ENCODE results near the gene SERPINB1. TPM values are rescaled to one million over a fixed set of nuclear protein-coding genes. Genes with fewer than 3 reads are reported as not detected.
"Not testable (repeated sequence)": the region's sequence is repeated elsewhere in the genome, so short reads cannot be mapped to it uniquely, and the experiment has no call there.

SERPINB1 gene
- total RNA-seq (10 to 100 TPM; 39.2 to 44.4 TPM), total RNA-seq (61.7 to 65.6 reads per million in 2 donors)

GRCh38 chr6:2841264-2842138 lies at the start of gene SERPINB1:
Gene SERPINB1, minus strand, starts transcription at chr6:2841863. Its CDS starts 1,277 bp downstream, at chr6:2840586.
- Mint-ChIP-seq H3K27ac (peak within 1 kb of the TSS; percentile 88), H3K4me3 (peak within 1 kb of the TSS; percentile 95), H3K4me1 (peaks cover 33% of the 10 kb centered on the region), H3K27me3 (no peaks in the 10 kb centered on the region), H3K36me3 (ENCODE audit: low read depth) (no peaks in the 10 kb centered on the region)
- DNase-seq, result peak; percentile 36 to 60 (median 53)
- H3K9me3 ChIP-seq (ENCODE audit: control insufficient read depth, low read length, poor library complexity, severe bottlenecking), result no peaks in the 10 kb centered on the region
- peak; percentile 77 for ATAC-seq

- ATAC-seq (no peak), DNase-seq (no peak)
- no peaks in the 10 kb centered on the region for H3K27me3 Mint-ChIP-seq
- H3K27ac Mint-ChIP-seq, result peak overlapping the region; percentile 87
- peaks cover 21% of the 10 kb centered on the region for H3K4me1 Mint-ChIP-seq
- peak overlapping the region; percentile 57 for H3K4me3 Mint-ChIP-seq
- H3K9me3 ChIP-seq (ENCODE audit: control insufficient read depth, low read length, poor library complexity, severe bottlenecking), result no peaks in the 10 kb centered on the region
- peaks cover 29% of the 10 kb centered on the region for H3K36me3 Mint-ChIP-seq (ENCODE audit: low read depth)
Observed at GRCh38 chr6:2890976-2891767, 49.5 kb upstream of the SERPINB1 start.

DNA sequence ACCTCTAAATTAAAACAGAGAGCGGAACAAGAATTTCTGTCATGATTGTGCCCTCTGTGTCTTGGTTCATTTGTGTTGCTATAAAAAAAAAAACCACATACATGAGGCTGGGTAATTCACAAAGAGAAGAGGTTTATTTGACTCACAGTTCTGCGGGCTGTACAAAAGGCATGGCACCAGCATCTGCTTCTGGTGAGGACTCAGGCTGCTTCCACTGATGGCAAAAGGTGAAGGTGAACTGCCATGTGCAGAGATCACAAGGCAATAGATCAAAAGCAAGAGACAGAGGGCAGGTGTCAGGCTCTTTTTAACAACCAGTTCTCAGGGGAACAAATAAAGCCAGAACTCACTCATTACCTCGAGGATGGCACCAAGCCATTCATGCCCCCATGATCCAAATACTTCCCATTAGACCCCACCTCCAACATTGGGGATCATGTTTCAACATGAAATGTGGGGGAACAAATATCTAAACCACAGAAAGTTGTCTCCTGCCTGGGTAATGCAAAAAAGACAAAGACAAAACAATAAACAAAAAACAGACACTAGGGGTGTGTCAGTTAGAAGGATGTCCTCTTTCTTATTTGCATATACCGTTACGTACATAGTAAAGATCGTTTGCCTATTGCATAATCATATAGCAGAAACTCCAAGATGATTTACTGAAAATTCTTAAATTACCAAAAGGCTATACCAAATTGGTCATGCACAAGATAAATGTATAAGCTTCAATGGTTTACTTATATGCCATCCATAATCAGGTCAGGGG lies 44.5 kb upstream of the SERPINB1 start:
- ATAC-seq (peak; percentile 59), DNase-seq (no peak)
- H3K36me3 Mint-ChIP-seq (ENCODE audit: low read depth), result peaks cover 20% of the 10 kb centered on the region
- H3K9me3 ChIP-seq (ENCODE audit: control insufficient read depth, low read length, poor library complexity, severe bottlenecking), result no peaks in the 10 kb centered on the region
- peaks cover 36% of the 10 kb centered on the region for H3K4me1 Mint-ChIP-seq
- peak overlapping the region; percentile 62 for H3K27ac Mint-ChIP-seq
- no peak overlapping the region for H3K4me3 Mint-ChIP-seq
- H3K27me3 Mint-ChIP-seq, result no peaks in the 10 kb centered on the region

- peaks cover 49% of the 10 kb centered on the region for H3K4me1 Mint-ChIP-seq
- DNase-seq, result no peak
- H3K27me3 Mint-ChIP-seq, result no peaks in the 10 kb centered on the region
- H3K9me3 ChIP-seq (ENCODE audit: control insufficient read depth, low read length, poor library complexity, severe bottlenecking), result no peaks in the 10 kb centered on the region
- H3K36me3 Mint-ChIP-seq (ENCODE audit: low read depth), result peaks cover 17% of the 10 kb centered on the region
- no peak for ATAC-seq
- H3K27ac Mint-ChIP-seq, result peak overlapping the region; percentile 62
- no peak overlapping the region for H3K4me3 Mint-ChIP-seq
Observed at GRCh38 chr6:2884804-2885203, 43.1 kb upstream of the SERPINB1 start.

DNA sequence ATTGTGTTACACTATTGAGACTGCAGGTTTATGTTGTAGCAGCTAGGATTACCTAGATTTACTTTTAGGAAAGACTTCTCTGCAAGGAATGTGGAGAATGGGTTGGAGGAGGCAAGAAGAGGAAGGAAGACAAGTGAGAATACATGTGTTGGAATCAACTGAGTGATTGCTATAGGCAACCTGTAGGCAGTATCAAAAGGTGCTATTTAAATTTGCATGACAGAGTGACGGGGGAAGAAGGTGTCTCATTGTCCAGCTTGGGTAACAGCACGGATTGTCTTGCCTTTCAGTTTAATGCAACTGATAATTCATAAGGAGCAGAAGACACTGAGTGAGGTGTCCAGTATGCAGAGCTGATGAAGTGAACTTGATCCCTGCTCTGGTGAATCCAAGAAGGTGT lies 42.0 kb upstream of the SERPINB1 start:
- ATAC-seq (no peak), DNase-seq (no peak)
- H3K36me3 Mint-ChIP-seq (ENCODE audit: low read depth), result peaks cover 12% of the 10 kb centered on the region
- peaks cover 58% of the 10 kb centered on the region for H3K4me1 Mint-ChIP-seq
- H3K27ac Mint-ChIP-seq, result peak overlapping the region; percentile 62
- peak overlapping the region; percentile 15 for H3K4me3 Mint-ChIP-seq
- H3K9me3 ChIP-seq (ENCODE audit: control insufficient read depth, low read length, poor library complexity, severe bottlenecking), result no peaks in the 10 kb centered on the region
- H3K27me3 Mint-ChIP-seq, result no peaks in the 10 kb centered on the region

DNA sequence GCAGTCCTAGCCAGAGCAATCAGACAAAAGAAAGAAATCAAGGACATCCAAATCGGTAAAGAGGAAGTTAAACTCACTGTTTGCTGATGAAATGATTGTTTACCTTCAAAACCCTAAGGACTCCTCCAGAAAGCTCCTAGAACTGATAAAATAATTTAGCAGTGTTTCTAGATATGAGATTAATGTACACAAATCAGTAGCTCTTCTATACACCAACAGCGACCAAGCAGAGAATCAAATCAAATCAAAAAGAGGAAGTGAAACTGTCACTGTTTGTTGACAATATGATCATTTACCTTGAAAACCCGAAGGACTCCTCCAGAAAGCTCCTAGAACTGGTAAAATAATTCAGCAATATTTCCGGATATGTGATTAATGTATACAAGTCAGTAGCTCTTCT lies 39.8 kb upstream of the SERPINB1 start:
- Mint-ChIP-seq H3K27me3 (no peaks in the 10 kb centered on the region), H3K4me3 (peak overlapping the region; percentile 69), H3K36me3 (ENCODE audit: low read depth) (peaks cover 6% of the 10 kb centered on the region), H3K4me1 (peaks cover 71% of the 10 kb centered on the region), H3K27ac (peak overlapping the region; percentile 84)
- ATAC-seq, result peak; percentile 25
- H3K9me3 ChIP-seq (ENCODE audit: control insufficient read depth, low read length, poor library complexity, severe bottlenecking), result no peaks in the 10 kb centered on the region
- no peak for DNase-seq

GRCh38 chr6:2880156-2880555 lies 38.5 kb upstream of the SERPINB1 start:
- ATAC-seq, result peak; percentile 44
- H3K36me3 Mint-ChIP-seq (ENCODE audit: low read depth); H3K27me3 Mint-ChIP-seq; DNase-seq; H3K9me3 ChIP-seq (ENCODE audit: control insufficient read depth, low read length, poor library complexity, severe bottlenecking): not testable (repeated sequence)
- peak overlapping the region; percentile 69 for H3K4me3 Mint-ChIP-seq
- peak overlapping the region; percentile 84 for H3K27ac Mint-ChIP-seq
- peaks cover 66% of the 10 kb centered on the region for H3K4me1 Mint-ChIP-seq

- Mint-ChIP-seq H3K27me3 (no peaks in the 10 kb centered on the region), H3K4me3 (peak overlapping the region; percentile 94), H3K36me3 (ENCODE audit: low read depth) (peaks cover 4% of the 10 kb centered on the region), H3K27ac (peak overlapping the region; percentile 84), H3K4me1 (peaks cover 65% of the 10 kb centered on the region)
- peak; percentile 41 for ATAC-seq
- no peaks in the 10 kb centered on the region for H3K9me3 ChIP-seq (ENCODE audit: control insufficient read depth, low read length, poor library complexity, severe bottlenecking)
- no peak for DNase-seq
Observed at GRCh38 chr6:2877960-2878359, 36.3 kb upstream of the SERPINB1 start.

DNA sequence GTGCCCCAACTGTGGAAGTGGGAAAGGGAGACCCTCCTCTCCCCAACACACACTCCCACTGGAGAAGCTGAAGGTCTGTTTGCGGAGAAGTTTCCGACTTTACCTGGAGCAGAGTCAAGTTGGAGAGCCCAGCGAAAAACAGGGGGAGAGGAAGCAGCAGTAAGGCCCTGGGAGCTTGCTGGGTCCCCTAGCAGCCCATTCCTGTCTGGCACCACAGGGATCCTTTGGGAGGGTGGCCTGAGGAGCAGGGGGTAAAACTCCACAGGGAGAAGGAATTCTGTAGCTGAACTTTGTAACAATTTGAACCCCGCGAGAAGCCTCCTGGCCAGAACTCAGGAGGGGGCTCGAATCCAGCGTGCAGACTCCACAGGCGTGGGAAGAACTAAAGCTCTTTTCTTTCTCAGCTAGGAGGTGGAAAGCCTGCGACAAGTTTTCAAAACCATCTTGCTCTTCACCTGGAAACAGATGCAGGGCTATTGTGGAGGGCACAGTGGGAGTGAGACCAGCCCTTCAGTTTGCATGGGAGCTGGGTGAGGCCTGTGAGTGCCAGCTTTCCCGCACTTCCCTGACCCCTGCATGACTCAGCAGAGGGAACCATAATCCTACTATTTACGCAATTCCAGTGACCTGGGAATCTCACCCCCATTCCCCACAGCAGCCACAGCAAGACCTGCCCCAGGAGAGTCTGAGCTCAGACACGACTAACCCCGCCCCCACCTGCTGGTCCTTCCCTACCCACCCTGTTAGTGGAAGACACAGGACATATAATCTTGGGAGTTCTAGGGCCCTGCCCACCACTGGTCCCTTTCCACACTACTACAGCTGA lies 35.6 kb upstream of the SERPINB1 start:
- DNase-seq (no peak), ATAC-seq (no peak)
- H3K27ac Mint-ChIP-seq, result peak overlapping the region; percentile 84
- H3K4me3 Mint-ChIP-seq, result peak overlapping the region; percentile 94
- H3K4me1 Mint-ChIP-seq, result peaks cover 72% of the 10 kb centered on the region
- no peaks in the 10 kb centered on the region for H3K27me3 Mint-ChIP-seq
- no peaks in the 10 kb centered on the region for H3K9me3 ChIP-seq (ENCODE audit: control insufficient read depth, low read length, poor library complexity, severe bottlenecking)
- peaks cover 4% of the 10 kb centered on the region for H3K36me3 Mint-ChIP-seq (ENCODE audit: low read depth)

- H3K36me3 Mint-ChIP-seq (ENCODE audit: low read depth), result peaks cover 4% of the 10 kb centered on the region
- H3K4me1 Mint-ChIP-seq, result peaks cover 67% of the 10 kb centered on the region
- H3K27ac Mint-ChIP-seq, result peak overlapping the region; percentile 84
- H3K9me3 ChIP-seq (ENCODE audit: control insufficient read depth, low read length, poor library complexity, severe bottlenecking), result no peaks in the 10 kb centered on the region
- peak overlapping the region; percentile 94 for H3K4me3 Mint-ChIP-seq
- no peaks in the 10 kb centered on the region for H3K27me3 Mint-ChIP-seq
- DNase-seq (no peak), ATAC-seq (peak; percentile 22)
Observed at GRCh38 chr6:2876210-2877056, 34.8 kb upstream of the SERPINB1 start.

- Mint-ChIP-seq H3K27ac (peak overlapping the region; percentile 84), H3K4me1 (peaks cover 58% of the 10 kb centered on the region)
- peak; percentile 71 for ATAC-seq
Observed at GRCh38 chr6:2875359-2876191, 33.9 kb upstream of the SERPINB1 start.

More at GRCh38 chr6:2875359-2876191, 33.9 kb upstream of the SERPINB1 start:
- no peaks in the 10 kb centered on the region for H3K9me3 ChIP-seq (ENCODE audit: control insufficient read depth, low read length, poor library complexity, severe bottlenecking)
- no peaks in the 10 kb centered on the region for H3K27me3 Mint-ChIP-seq
- DNase-seq, result peak in 2 of 3 donors; percentile 30 to 39
- H3K4me3 Mint-ChIP-seq, result peak overlapping the region; percentile 94
- peaks cover 4% of the 10 kb centered on the region for H3K36me3 Mint-ChIP-seq (ENCODE audit: low read depth)

Data from T-helper 17 cell (primary cell).